Neuronal stem cell (in vitro differentiated cells): Measurements from ENCODE around the gene NHERF1.

Experiments
- DNase-seq: peaks from one replicate; pipeline ENCODE4 v3.0.0-alpha.2; 2013; ENCODE audit warnings: low spot score
- H2AFZ ChIP-seq: one replicate; pipeline ENCODE4 v1.6.1; 2013; ENCODE audit warnings: mild to moderate bottlenecking, low read length, inconsistent platforms
- H2AK5ac ChIP-seq: 2 replicates; pipeline ENCODE4 v1.6.1; 2013; ENCODE audit warnings: low read depth, mild to moderate bottlenecking, inconsistent platforms, low read length, moderate library complexity, mixed read lengths
- H2BK120ac ChIP-seq: 2 replicates; pipeline ENCODE4 v1.6.1; 2013; ENCODE audit warnings: low read depth, mild to moderate bottlenecking, inconsistent platforms, low read length, moderate library complexity, mixed read lengths
- H2BK12ac ChIP-seq: one replicate; pipeline ENCODE4 v1.6.1; 2013; ENCODE audit warnings: low read length, inconsistent platforms
- H2BK15ac ChIP-seq: 2 replicates; pipeline ENCODE4 v1.6.1; 2013; ENCODE audit warnings: mild to moderate bottlenecking, low read length, inconsistent platforms, mixed read lengths
- H2BK5ac ChIP-seq: one replicate; pipeline ENCODE4 v1.6.1; 2013; ENCODE audit warnings: inconsistent platforms, mild to moderate bottlenecking, low read length, moderate library complexity
- H3K14ac ChIP-seq: one replicate; pipeline ENCODE4 v1.6.1; 2013; ENCODE audit warnings: low read length, inconsistent platforms
- H3K18ac ChIP-seq: 2 replicates; pipeline ENCODE4 v1.6.1; 2013; ENCODE audit warnings: low read length, inconsistent platforms
- H3K23ac ChIP-seq: 2 replicates; pipeline ENCODE4 v1.6.1; 2013; ENCODE audit warnings: low read depth, mild to moderate bottlenecking, mixed read lengths, low read length, inconsistent platforms; ENCODE audit not compliant: poor library complexity
- H3K27ac ChIP-seq: replicated peaks from 3 replicates; pipeline ENCODE4 v1.5.1; 2013; ENCODE audit warnings: low read length, inconsistent platforms
- H3K27me3 ChIP-seq, 3 experiments: 2 replicates each; pipeline ENCODE4 v1.6.1; 2013; ENCODE audit warnings: low read length in 3 of 3, mild to moderate bottlenecking in 2 of 3, inconsistent platforms in 1 of 3, low read depth in 1 of 3, mixed read lengths in 1 of 3, moderate library complexity in 1 of 3; ENCODE audit not compliant: control insufficient read depth in 3 of 3, insufficient read depth in 3 of 3
- H3K36me3 ChIP-seq, 2 donors: replicated peaks in 1 of 2; 2 replicates each; pipeline ENCODE4 v1.6.1; 2013; ENCODE audit warnings: low read length in 2 of 2; ENCODE audit not compliant: control insufficient read depth in 2 of 2, insufficient read depth in 2 of 2
- H3K4ac ChIP-seq: 2 replicates; pipeline ENCODE4 v1.6.1; 2013; ENCODE audit warnings: inconsistent platforms, mild to moderate bottlenecking, low read length, moderate library complexity
- H3K4me1 ChIP-seq, 2 donors: 1 replicate in 1 of 2; 2 replicates in 1 of 2; pipeline ENCODE4 v1.6.1; 2013; ENCODE audit warnings: low read length in 2 of 2, low read depth in 1 of 2; ENCODE audit not compliant: control insufficient read depth in 2 of 2, insufficient read depth in 1 of 2
- H3K4me2 ChIP-seq: one replicate; pipeline ENCODE4 v1.6.1; 2013; ENCODE audit warnings: mild to moderate bottlenecking, low read length, inconsistent platforms; ENCODE audit not compliant: insufficient read depth, poor library complexity, severe bottlenecking
- H3K4me3 ChIP-seq, 2 donors: 2 replicates each; pipeline ENCODE4 v1.5.1; 2013; ENCODE audit warnings: low read length in 2 of 2, mild to moderate bottlenecking in 2 of 2, inconsistent platforms in 1 of 2, moderate library complexity in 1 of 2
- H3K79me1 ChIP-seq: one replicate; pipeline ENCODE4 v1.6.1; 2013; ENCODE audit warnings: low read depth, mild to moderate bottlenecking, inconsistent platforms, low read length, moderate library complexity
- H3K9ac ChIP-seq: one replicate; pipeline ENCODE4 v1.6.1; 2013; ENCODE audit warnings: mild to moderate bottlenecking, low read depth, low read length, inconsistent platforms; ENCODE audit not compliant: poor library complexity
- H3K9me3 ChIP-seq, 2 donors: replicated peaks in 1 of 2; 2 replicates each; pipeline versions ENCODE3 to v1.6.1; 2013; ENCODE audit warnings: low read length in 2 of 2, mild to moderate bottlenecking in 2 of 2, inconsistent platforms in 1 of 2, low read depth in 1 of 2, mixed read lengths in 1 of 2, moderate library complexity in 1 of 2; ENCODE audit not compliant: control insufficient read depth in 2 of 2, insufficient read depth in 1 of 2
- H4K8ac ChIP-seq: one replicate; pipeline ENCODE4 v1.6.1; 2013; ENCODE audit warnings: low read depth, mild to moderate bottlenecking, inconsistent platforms, low read length, moderate library complexity
- H4K91ac ChIP-seq: one replicate; pipeline ENCODE4 v1.6.1; 2013; ENCODE audit warnings: low read length, low read depth, mild to moderate bottlenecking, inconsistent platforms; ENCODE audit not compliant: poor library complexity
- WGBS, 2 donors: extraction: QIAGEN DNeasy Blood & Tissue Kit; methylation state at CpG; one replicate each; pipeline ENCODE4 v1.1.7; 2013; ENCODE audit warnings: missing lambda C conversion rate in 2 of 2, mixed read lengths in 1 of 2; ENCODE audit not compliant: insufficient read length in 2 of 2, insufficient replicate concordance in 1 of 2; ENCODE audit errors: extremely low coverage in 2 of 2; 5-methylcytosine and 5-hydroxymethylcytosine counted together

Gene NHERF1

GRCh38 chr17:74736513-74737298 is 11.7 kb upstream of the NHERF1 start, which contains the start of gene RAB37:
TSS of gene RAB37 (plus strand) at chr17:74737256. CDS start at chr17:74737273, 17 bp downstream.
- H3K4me3 ChIP-seq, result peak within 1 kb of the TSS in 1 of 2 donors; percentile 72
- WGBS, 2 donors, result no CpG with 5 or more reads among the region's 67 CpGs

GRCh38 chr17:74737299-74738050 is 11.0 kb upstream of the NHERF1 start:
- H2BK12ac ChIP-seq, result no peak overlapping the region
- H3K79me1 ChIP-seq, result peaks cover under 1% of the 10 kb centered on the region
- no CpG with 5 or more reads among the region's 38 CpGs for WGBS, 2 donors
- peak overlapping the region; percentile 93 for H3K4me2 ChIP-seq
- no peak overlapping the region for H2AK5ac ChIP-seq
- no peaks in the 10 kb centered on the region for H3K36me3 ChIP-seq
- H2BK15ac ChIP-seq, result no peak overlapping the region
- peaks cover 8 to 16% of the 10 kb centered on the region in 2 donors for H3K4me1 ChIP-seq
- H2AFZ ChIP-seq, result peak overlapping the region; percentile 76
- H3K9me3 ChIP-seq, result no peaks in the 10 kb centered on the region
- no peak overlapping the region for H3K14ac ChIP-seq
- H2BK120ac ChIP-seq, result no peak overlapping the region
- H3K27me3 ChIP-seq, result peaks cover 0 to 60% (median 47%) of the 10 kb centered on the region in 3 experiments
- peak overlapping the region; percentile 92 for H3K23ac ChIP-seq
- H3K4ac ChIP-seq, result no peak overlapping the region
- peak overlapping the region; percentile 30 for H3K9ac ChIP-seq
- peak overlapping the region; percentile 84 for H3K18ac ChIP-seq
- no peak overlapping the region for H4K91ac ChIP-seq
- no peak overlapping the region for H4K8ac ChIP-seq
- H3K27ac ChIP-seq, result no peak overlapping the region
- DNase-seq, result no peak
- H3K4me3 ChIP-seq, result peak overlapping the region in 1 of 2 donors; percentile 70
- no peak overlapping the region for H2BK5ac ChIP-seq

More at GRCh38 chr17:74736513-74737298, 11.7 kb upstream of the NHERF1 start, which contains the start of gene RAB37:
- Histone ChIP-seq H3K9me3 (no peaks in the 10 kb centered on the region), H2BK15ac (peak within 1 kb of the TSS; percentile 16), H4K8ac (no peak within 1 kb of the TSS), H3K23ac (peak within 1 kb of the TSS; percentile 92), H3K36me3 (no peaks in the 10 kb centered on the region), H2AFZ (peak within 1 kb of the TSS; percentile 76), H3K27me3 (peaks cover 0 to 58% (median 46%) of the 10 kb centered on the region in 3 experiments), H3K27ac (no peak within 1 kb of the TSS), H2AK5ac (peak within 1 kb of the TSS; percentile 51), H2BK120ac (no peak within 1 kb of the TSS), H4K91ac (no peak within 1 kb of the TSS), H3K4me2 (peak within 1 kb of the TSS; percentile 93), H2BK12ac (no peak within 1 kb of the TSS), H2BK5ac (peak within 1 kb of the TSS; percentile 30), H3K18ac (peak within 1 kb of the TSS; percentile 89), H3K4me1 (peaks cover 8 to 10% of the 10 kb centered on the region in 2 donors), H3K4ac (no peak within 1 kb of the TSS), H3K14ac (no peak within 1 kb of the TSS), H3K9ac (peak within 1 kb of the TSS; percentile 30), H3K79me1 (peaks cover 2% of the 10 kb centered on the region)
- no peak for DNase-seq

GRCh38 chr17:74738051-74738996 is 10.1 kb upstream of the NHERF1 start:
- Histone ChIP-seq H3K18ac (peak overlapping the region; percentile 84), H3K23ac (peak overlapping the region; percentile 12), H2AK5ac (peak overlapping the region; percentile 51), H2BK12ac (no peak overlapping the region), H3K9me3 (no peaks in the 10 kb centered on the region), H3K4ac (no peak overlapping the region), H3K9ac (peak overlapping the region; percentile 82), H3K27me3 (peaks cover 0 to 60% (median 46%) of the 10 kb centered on the region in 3 experiments), H3K36me3 (no peaks in the 10 kb centered on the region), H2BK15ac (peak overlapping the region; percentile 16), H3K79me1 (no peaks in the 10 kb centered on the region), H2AFZ (peak overlapping the region; percentile 76), H3K4me1 (peaks cover 8 to 16% of the 10 kb centered on the region in 2 donors), H2BK5ac (peak overlapping the region; percentile 30), H3K4me3 (peak overlapping the region in 1 of 2 donors; percentile 70), H2BK120ac (no peak overlapping the region), H3K27ac (no peak overlapping the region), H4K91ac (no peak overlapping the region), H3K14ac (peak overlapping the region; percentile 86), H3K4me2 (no peak overlapping the region), H4K8ac (no peak overlapping the region)
- DNase-seq, result no peak
- no CpG with 5 or more reads among the region's 16 CpGs for WGBS, 2 donors
